Keratinocyte (primary cell): ENCODE measurements around the gene VRTN. TPM values are rescaled to one million over a fixed set of nuclear protein-coding genes. Genes with fewer than 3 reads are reported as not detected.

Experiments used
- DNase-seq: peaks from one replicate; pipeline ENCODE4 v3.0.0-alpha.2; 2011; ENCODE audit warnings: low read depth, missing footprints, low spot score
- FAIRE-seq: peaks from 2 replicates; lab custom pipeline; 2011; peaks lifted over from hg19 to GRCh38; lab: Jason Lieb, UNC
- H2AFZ ChIP-seq: 2 replicates; pipeline ENCODE4 v1.6.0; 2012; ENCODE audit warnings: low read length, control low read depth, inconsistent platforms; ENCODE audit not compliant: control insufficient read depth
- H3K27ac ChIP-seq: 2 replicates; pipeline ENCODE4 v1.5.1; 2011; ENCODE audit warnings: low read length; ENCODE audit not compliant: control insufficient read depth, insufficient read depth
- H3K27me3 ChIP-seq: 3 replicates; pipeline ENCODE4 v1.6.0; 2011; ENCODE audit warnings: low read length; ENCODE audit not compliant: control insufficient read depth, insufficient read depth; ENCODE audit errors: extremely low read depth
- H3K36me3 ChIP-seq, 2 experiments: 2 replicates in 1 of 2; 3 replicates in 1 of 2; pipeline ENCODE4 v1.5.1; 2011; ENCODE audit warnings: low read length in 2 of 2, mild to moderate bottlenecking in 1 of 2; ENCODE audit not compliant: control insufficient read depth in 2 of 2, insufficient read depth in 2 of 2; ENCODE audit errors: extremely low read depth in 1 of 2
- H3K4me1 ChIP-seq: 3 replicates; pipeline ENCODE4 v1.5.1; 2011; ENCODE audit warnings: low read length; ENCODE audit not compliant: control insufficient read depth, insufficient read depth; ENCODE audit errors: extremely low read depth
- H3K4me2 ChIP-seq: 3 replicates; pipeline ENCODE4 v1.6.0; 2011; ENCODE audit warnings: low read depth, low read length; ENCODE audit not compliant: control insufficient read depth, insufficient read depth; ENCODE audit errors: extremely low read depth
- H3K4me3 ChIP-seq, 3 experiments: fragments of 200-600 bp in 1 of 3; sonication (generic) in 1 of 3; 2 replicates in 2 of 3; 3 replicates in 1 of 3; pipeline ENCODE4 v1.5.1; 2011 to 2016; ENCODE audit warnings: low read length in 3 of 3, mild to moderate bottlenecking in 3 of 3, control low read depth in 2 of 3, inconsistent platforms in 1 of 3, low read depth in 1 of 3, mixed read lengths in 1 of 3, mixed run types in 1 of 3, moderate library complexity in 1 of 3; ENCODE audit not compliant: control insufficient read depth in 2 of 3, insufficient read depth in 2 of 3; ENCODE audit errors: extremely low read depth in 1 of 3
- H3K79me2 ChIP-seq: 2 replicates; pipeline ENCODE4 v1.6.0; 2012; ENCODE audit warnings: low read length; ENCODE audit not compliant: control insufficient read depth, insufficient read depth
- H3K9ac ChIP-seq: 3 replicates; pipeline ENCODE4 v1.6.0; 2011; ENCODE audit warnings: low read length; ENCODE audit not compliant: control insufficient read depth, insufficient read depth; ENCODE audit errors: extremely low read depth
- H3K9me1 ChIP-seq: 3 replicates; pipeline ENCODE4 v1.6.0; 2011; ENCODE audit warnings: low read length; ENCODE audit not compliant: control insufficient read depth, insufficient read depth; ENCODE audit errors: extremely low read depth
- H3K9me3 ChIP-seq: 2 replicates; pipeline ENCODE4 v1.5.1; 2012; ENCODE audit warnings: low read depth, low read length; ENCODE audit not compliant: control insufficient read depth
- H4K20me1 ChIP-seq: 3 replicates; pipeline ENCODE4 v1.6.0; 2011; ENCODE audit warnings: low read length; ENCODE audit not compliant: control insufficient read depth, insufficient read depth; ENCODE audit errors: extremely low read depth
- EZH2 ChIP-seq: IDR thresholded peaks from one replicate; pipeline ENCODE4 v1.6.1; 2012; ENCODE audit warnings: inconsistent platforms, mild to moderate bottlenecking, low read length, moderate library complexity
- dilution Hi-C: fragments of 300-500 bp; cut with MboI; formaldehyde crosslinking; loops from one replicate; pipeline ENCODE4 v1.7.0; 2020; ENCODE audit warnings: low sequenced_read_pairs; ENCODE audit not compliant: extremely low pct_ligation_motif_present
- polyA plus RNA-seq, 5 experiments: library from polyadenylated mRNA; depleted of rRNA in 3 of 5; stranded (reverse) in 3 of 5; stranded (forward) in 1 of 5; unstranded in 1 of 5; fragments of >200 nt; gene quantifications; 1 replicate in 1 of 5; 2 replicates in 3 of 5; 3 replicates in 1 of 5; pipeline versions ENCODE4 v1.2.1 to v1.2.3, GENCODE V29; 2011 to 2012; ENCODE audit warnings: missing spikeins in 2 of 5, low read depth in 1 of 5, low replicate concordance in 1 of 5
- TF ChIP-seq, protein P1 (sequence below), 3 experiments: IDR thresholded peaks in 1 of 3; conservative IDR thresholded peaks in 1 of 3; optimal IDR thresholded peaks in 1 of 3; 2 replicates in 2 of 3; 3 replicates in 1 of 3; pipeline versions ENCODE3 to v1.5.1; 2011; ENCODE audit warnings: low read length in 3 of 3, mild to moderate bottlenecking in 3 of 3, moderate library complexity in 2 of 3, control low read depth in 1 of 3, inconsistent platforms in 1 of 3; ENCODE audit not compliant: insufficient read depth in 2 of 3; ENCODE audit errors: extremely low read depth in 1 of 3

The VRTN gene
- polyA plus RNA-seq, 1 donor (not counting 4 experiments of a cell fraction or from before 2014, with no cell fraction given), result not detected

- no peak overlapping the region for H3K9ac ChIP-seq
- FAIRE-seq, result no peak
- no peaks in the 10 kb centered on the region for H3K9me1 ChIP-seq
- TF ChIP-seq, protein P1, sequence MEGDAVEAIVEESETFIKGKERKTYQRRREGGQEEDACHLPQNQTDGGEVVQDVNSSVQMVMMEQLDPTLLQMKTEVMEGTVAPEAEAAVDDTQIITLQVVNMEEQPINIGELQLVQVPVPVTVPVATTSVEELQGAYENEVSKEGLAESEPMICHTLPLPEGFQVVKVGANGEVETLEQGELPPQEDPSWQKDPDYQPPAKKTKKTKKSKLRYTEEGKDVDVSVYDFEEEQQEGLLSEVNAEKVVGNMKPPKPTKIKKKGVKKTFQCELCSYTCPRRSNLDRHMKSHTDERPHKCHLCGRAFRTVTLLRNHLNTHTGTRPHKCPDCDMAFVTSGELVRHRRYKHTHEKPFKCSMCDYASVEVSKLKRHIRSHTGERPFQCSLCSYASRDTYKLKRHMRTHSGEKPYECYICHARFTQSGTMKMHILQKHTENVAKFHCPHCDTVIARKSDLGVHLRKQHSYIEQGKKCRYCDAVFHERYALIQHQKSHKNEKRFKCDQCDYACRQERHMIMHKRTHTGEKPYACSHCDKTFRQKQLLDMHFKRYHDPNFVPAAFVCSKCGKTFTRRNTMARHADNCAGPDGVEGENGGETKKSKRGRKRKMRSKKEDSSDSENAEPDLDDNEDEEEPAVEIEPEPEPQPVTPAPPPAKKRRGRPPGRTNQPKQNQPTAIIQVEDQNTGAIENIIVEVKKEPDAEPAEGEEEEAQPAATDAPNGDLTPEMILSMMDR (optimal IDR thresholded peaks at IDR 0.05 in 1 of 3, IDR thresholded peaks at IDR 0.05 in 1 of 3, conservative IDR thresholded peaks at IDR 0.05 in 1 of 3; ENCODE audit: extremely low read depth in 1 of 3, insufficient read depth in 2 of 3, low read length in 3 of 3), result no peak
- TF ChIP-seq EZH2, result no peak
- no peaks in the 10 kb centered on the region for H3K4me1 ChIP-seq
- no peaks in the 10 kb centered on the region for H4K20me1 ChIP-seq
- no peak overlapping the region for H3K27ac ChIP-seq
- H3K9me3 ChIP-seq, result no peaks in the 10 kb centered on the region
- dilution Hi-C loops, result no loop called here
- no peak overlapping the region for H3K4me2 ChIP-seq
- no peaks in the 10 kb centered on the region for H3K79me2 ChIP-seq
- no peak for DNase-seq
- no peaks in the 10 kb centered on the region for H3K36me3 ChIP-seq
- H2AFZ ChIP-seq, result no peak overlapping the region
- H3K27me3 ChIP-seq, result no peaks in the 10 kb centered on the region
- H3K4me3 ChIP-seq, result no peak overlapping the region
Observed at GRCh38 chr14:74356892-74357575, 8.8 kb downstream of the VRTN start.

DNA sequence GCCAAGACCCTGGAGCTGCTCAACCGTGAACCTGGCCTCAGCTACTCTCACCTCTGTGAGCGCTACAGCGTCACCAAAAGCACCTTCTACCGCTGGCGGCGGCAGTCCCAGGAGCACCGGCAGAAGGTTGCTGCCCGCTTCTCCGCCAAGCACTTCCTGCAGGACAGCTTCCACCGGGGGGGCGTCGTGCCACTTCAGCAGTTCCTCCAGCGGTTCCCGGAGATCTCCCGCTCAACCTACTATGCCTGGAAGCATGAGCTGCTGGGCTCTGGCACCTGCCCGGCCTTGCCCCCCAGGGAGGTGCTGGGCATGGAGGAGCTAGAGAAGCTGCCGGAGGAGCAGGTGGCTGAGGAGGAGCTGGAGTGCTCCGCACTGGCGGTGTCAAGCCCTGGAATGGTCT is 9.3 kb downstream of the VRTN start:
- Histone ChIP-seq H3K4me2 (no peak overlapping the region), H2AFZ (no peak overlapping the region), H3K9me3 (no peaks in the 10 kb centered on the region), H3K27ac (no peak overlapping the region), H3K4me3 (no peak overlapping the region), H4K20me1 (no peaks in the 10 kb centered on the region), H3K9ac (no peak overlapping the region), H3K27me3 (no peaks in the 10 kb centered on the region), H3K36me3 (no peaks in the 10 kb centered on the region), H3K9me1 (no peaks in the 10 kb centered on the region), H3K4me1 (peaks cover 1% of the 10 kb centered on the region), H3K79me2 (no peaks in the 10 kb centered on the region)
- FAIRE-seq (no peak), DNase-seq (no peak)
- TF ChIP-seq, protein P1 (optimal IDR thresholded peaks at IDR 0.05 in 1 of 3, IDR thresholded peaks at IDR 0.05 in 1 of 3, conservative IDR thresholded peaks at IDR 0.05 in 1 of 3; ENCODE audit: extremely low read depth in 1 of 3, insufficient read depth in 2 of 3, low read length in 3 of 3), result no peak
- no peak for TF ChIP-seq EZH2
- dilution Hi-C loops, result no loop called here
